ENCODE data around the gene OSBPL3.

The OSBPL3 gene

DNA sequence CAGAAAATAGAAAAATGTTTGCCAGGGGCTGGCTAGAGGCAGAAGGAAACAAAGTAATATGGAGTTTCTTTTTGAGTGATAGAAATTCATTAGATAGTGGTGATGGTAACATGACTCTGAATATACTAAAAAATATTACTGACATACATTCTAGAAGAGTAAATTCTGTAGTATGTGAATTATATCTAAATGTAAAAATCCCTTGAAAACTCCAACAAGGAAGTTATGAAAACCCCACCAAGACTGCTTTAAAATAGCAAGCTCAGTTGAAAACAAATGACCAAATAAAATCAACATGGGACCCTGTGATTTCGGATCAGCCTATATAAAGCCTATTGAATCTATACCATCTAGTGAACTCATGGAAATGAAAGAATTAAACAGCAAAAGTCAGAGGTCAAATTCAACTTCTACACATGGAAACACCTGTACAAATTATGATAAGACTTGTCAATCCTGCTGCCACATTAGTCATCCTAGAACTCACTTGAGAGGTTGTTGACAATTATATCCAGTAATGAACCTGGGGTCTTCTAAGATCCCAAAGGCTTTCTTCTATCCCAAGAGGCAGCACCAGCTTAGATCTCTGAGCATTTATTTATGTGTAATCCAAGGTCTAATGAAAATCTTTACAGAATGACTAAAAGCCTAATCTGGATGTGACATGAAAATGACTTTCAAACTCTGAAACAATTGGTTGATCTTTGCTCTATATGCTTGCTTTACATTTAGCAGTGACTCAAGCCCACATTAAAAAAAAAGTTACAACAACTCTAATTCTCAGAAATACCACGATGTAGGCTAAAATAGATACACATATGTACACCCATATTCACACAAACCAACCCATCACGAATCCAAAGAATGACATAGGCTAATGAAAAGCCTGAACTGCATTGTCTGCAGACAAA lies 59.3 kb downstream of the OSBPL3 start:
- in situ Hi-C loops (cut with HindIII; ENCODE audit: low pct_unique_long_range_greater_than_20kb, low sequenced_read_pairs): no loop called here
- TF ChIP-seq JUND (IDR thresholded peaks at IDR 0.05; ENCODE audit: low read depth): no peak
- no peak for DNase-seq (ENCODE audit: low read depth in 1 of 2, low spot score in 1 of 2)

DNA sequence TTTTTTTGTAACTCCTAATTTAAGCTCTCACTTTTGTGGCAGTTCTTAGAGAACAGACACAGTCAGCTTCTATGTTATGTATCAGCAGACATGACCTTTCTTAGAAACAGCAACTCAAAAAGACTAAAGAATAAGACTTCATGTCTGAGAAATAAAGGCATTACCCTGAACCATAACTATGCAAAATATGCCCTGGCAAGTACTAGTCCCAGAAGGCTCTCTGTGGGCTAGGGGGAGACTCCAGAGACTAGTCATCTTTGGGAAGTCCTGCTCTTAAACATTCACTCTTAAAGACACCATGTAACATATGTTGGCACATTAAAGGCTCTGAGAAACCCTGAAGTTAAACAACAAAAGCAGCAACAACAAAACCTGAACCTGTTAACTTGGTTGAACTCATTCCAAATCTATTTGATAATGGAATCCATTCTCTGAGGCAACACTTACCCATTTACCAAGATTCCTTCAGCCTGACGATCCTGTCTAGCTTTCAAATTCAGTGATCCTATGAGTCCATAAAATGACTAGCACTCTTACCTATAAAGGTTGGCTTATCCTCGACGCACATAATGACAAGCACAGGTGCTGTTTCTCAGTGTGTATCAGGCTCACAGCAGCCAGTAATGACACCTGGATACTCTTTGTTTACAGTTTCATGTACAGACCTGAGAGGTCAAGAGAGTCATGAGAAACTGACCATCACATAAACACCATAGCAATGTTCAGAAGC lies 62.3 kb downstream of the OSBPL3 start:
- in situ Hi-C loops (cut with HindIII; ENCODE audit: low pct_unique_long_range_greater_than_20kb, low sequenced_read_pairs): no loop called here
- DNase-seq (ENCODE audit: low read depth in 1 of 2, low spot score in 1 of 2): no peak
- no peak for TF ChIP-seq JUND (IDR thresholded peaks at IDR 0.05; ENCODE audit: low read depth)

DNA sequence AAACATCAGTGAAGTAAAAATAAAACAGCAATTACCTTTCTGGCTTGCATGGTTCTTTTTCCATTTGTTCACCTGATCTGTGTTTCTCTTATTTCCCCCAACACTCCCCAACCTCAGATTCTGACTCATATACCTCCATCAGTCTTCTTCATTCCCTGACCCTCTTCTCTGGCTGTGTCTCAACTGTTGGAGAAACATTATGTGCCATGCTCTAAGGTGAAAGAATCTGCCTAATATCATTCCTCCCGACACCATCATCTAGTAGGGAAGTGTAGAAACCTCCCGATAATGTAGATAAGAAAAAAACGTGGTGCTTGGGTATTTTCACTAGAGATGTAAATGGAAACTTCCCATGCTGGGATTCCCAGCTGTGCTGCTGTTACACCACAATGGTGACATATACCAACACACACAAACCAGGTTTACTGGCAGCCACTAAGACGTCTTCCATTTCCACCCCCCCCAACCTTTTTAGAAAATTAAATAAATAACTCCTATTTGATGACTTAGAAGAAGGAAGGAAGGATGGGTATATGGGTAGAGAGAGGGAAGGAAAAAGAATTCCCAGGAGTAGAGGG lies 63.4 kb downstream of the OSBPL3 start:
- no peak for DNase-seq (ENCODE audit: low read depth in 1 of 2, low spot score in 1 of 2)
- TF ChIP-seq JUND (IDR thresholded peaks at IDR 0.05; ENCODE audit: low read depth): no peak

DNA sequence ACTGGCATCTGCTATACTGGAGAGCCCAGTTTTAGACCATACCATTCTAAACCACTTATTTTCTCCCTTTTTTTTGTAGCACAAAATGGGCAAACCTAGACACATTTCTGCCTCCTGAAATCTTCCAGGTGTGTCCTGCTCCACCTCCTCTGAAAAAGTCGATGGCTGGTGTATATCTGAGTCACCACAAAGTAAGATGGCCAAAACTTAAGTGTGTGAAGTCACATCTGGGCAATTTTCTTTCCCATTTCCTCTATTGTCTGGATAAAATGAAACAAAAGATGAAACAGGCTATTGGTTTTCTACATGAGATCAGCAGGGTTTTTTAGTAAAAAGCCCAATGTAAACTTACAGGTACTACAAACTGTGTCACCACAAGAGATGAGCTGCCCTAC lies 65.5 kb downstream of the OSBPL3 start:
- no peak for DNase-seq (ENCODE audit: low read depth in 1 of 2, low spot score in 1 of 2)
- in situ Hi-C loops (cut with HindIII; ENCODE audit: low pct_unique_long_range_greater_than_20kb, low sequenced_read_pairs): no loop called here
- no peak for TF ChIP-seq JUND (IDR thresholded peaks at IDR 0.05; ENCODE audit: low read depth)

More for the DNA sequence above, 63.4 kb downstream of the OSBPL3 start:
- in situ Hi-C loops (cut with HindIII; ENCODE audit: low pct_unique_long_range_greater_than_20kb, low sequenced_read_pairs): no loop called here

GRCh38 chr7:24913801-24914464 lies 66.0 kb downstream of the OSBPL3 start:
- TF ChIP-seq JUND (IDR thresholded peaks at IDR 0.05; ENCODE audit: low read depth): no peak
- DNase-seq (ENCODE audit: low read depth in 1 of 2, low spot score in 1 of 2): peak in 1 of 2 experiments; percentile 16
- in situ Hi-C loops (cut with HindIII; ENCODE audit: low pct_unique_long_range_greater_than_20kb, low sequenced_read_pairs): no loop called here

- no peak for TF ChIP-seq JUND (IDR thresholded peaks at IDR 0.05; ENCODE audit: low read depth)
- in situ Hi-C loops (cut with HindIII; ENCODE audit: low pct_unique_long_range_greater_than_20kb, low sequenced_read_pairs): no loop called here
- DNase-seq (ENCODE audit: low read depth in 1 of 2, low spot score in 1 of 2): no peak
Observed at GRCh38 chr7:24912874-24913514, 67.0 kb downstream of the OSBPL3 start.

DNA sequence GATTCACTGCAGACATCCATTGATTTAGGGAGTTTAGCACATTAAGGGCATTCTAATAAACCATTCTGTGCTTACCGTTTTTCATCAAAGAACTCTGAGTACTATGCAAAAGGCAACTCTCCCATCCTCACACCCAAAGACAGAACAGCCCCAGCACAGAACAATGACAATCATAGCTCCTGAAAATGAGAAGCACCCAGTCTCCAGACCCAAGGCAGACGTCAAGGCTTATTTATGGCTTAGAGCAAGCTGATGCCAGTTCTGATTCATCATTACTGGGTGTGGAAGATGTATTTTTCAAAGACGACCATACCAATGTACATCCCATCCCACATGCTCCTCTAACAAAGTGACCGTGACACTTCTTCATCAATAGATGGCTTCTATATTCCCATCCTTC lies 67.6 kb downstream of the OSBPL3 start:
- in situ Hi-C loops (cut with HindIII; ENCODE audit: low pct_unique_long_range_greater_than_20kb, low sequenced_read_pairs): no loop called here
- DNase-seq (ENCODE audit: low read depth in 1 of 2, low spot score in 1 of 2): no peak
- TF ChIP-seq JUND (IDR thresholded peaks at IDR 0.05; ENCODE audit: low read depth): no peak

GRCh38 chr7:24911213-24911603 lies 68.8 kb downstream of the OSBPL3 start:
- in situ Hi-C loops (cut with HindIII; ENCODE audit: low pct_unique_long_range_greater_than_20kb, low sequenced_read_pairs): no loop called here

GRCh38 chr7:24910551-24911212 lies 69.3 kb downstream of the OSBPL3 start:
- in situ Hi-C loops (cut with HindIII; ENCODE audit: low pct_unique_long_range_greater_than_20kb, low sequenced_read_pairs): no loop called here
- no peak for TF ChIP-seq JUND (IDR thresholded peaks at IDR 0.05; ENCODE audit: low read depth)
- no peak for DNase-seq (ENCODE audit: low read depth in 1 of 2, low spot score in 1 of 2)

More at GRCh38 chr7:24911213-24911603, 68.8 kb downstream of the OSBPL3 start:
- no peak for TF ChIP-seq JUND (IDR thresholded peaks at IDR 0.05; ENCODE audit: low read depth)
- DNase-seq (ENCODE audit: low read depth in 1 of 2, low spot score in 1 of 2): no peak

GRCh38 chr7:24908727-24909126 lies 71.3 kb downstream of the OSBPL3 start:
- no peak for TF ChIP-seq JUND (IDR thresholded peaks at IDR 0.05; ENCODE audit: low read depth)
- in situ Hi-C loops (cut with HindIII; ENCODE audit: low pct_unique_long_range_greater_than_20kb, low sequenced_read_pairs): no loop called here

DNA sequence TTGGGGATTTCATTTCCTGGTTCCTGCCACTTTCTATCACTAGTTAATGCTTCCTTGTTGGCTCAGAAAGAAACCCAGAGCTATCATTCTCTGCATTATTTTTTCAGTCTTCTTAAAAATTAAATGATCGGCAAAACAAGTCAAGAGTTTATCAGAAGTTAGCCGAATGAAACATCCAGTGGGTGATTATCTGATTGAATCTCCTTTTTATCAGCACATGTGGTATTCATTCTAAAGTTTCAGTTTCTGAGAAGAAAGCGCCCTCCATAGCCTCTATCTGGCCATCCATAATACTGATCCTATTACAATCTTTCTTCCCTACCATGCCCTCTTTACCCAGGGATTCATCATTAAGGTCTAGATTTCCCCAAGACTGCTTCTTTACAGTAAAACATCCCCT lies 71.8 kb downstream of the OSBPL3 start:
- in situ Hi-C loops (cut with HindIII; ENCODE audit: low pct_unique_long_range_greater_than_20kb, low sequenced_read_pairs): no loop called here
- no peak for DNase-seq (ENCODE audit: low read depth in 1 of 2, low spot score in 1 of 2)
- TF ChIP-seq JUND (IDR thresholded peaks at IDR 0.05; ENCODE audit: low read depth): no peak

More at GRCh38 chr7:24908727-24909126, 71.3 kb downstream of the OSBPL3 start:
- no peak for DNase-seq (ENCODE audit: low read depth in 1 of 2, low spot score in 1 of 2)
